Smooth muscle cell of the coronary artery (primary cell): ENCODE data around the gene DZIP1. TPM values are rescaled to one million over a fixed set of nuclear protein-coding genes. Genes with fewer than 3 reads are reported as not detected.

Experiments used
- total RNA-seq: library from RNA; depleted of rRNA; stranded (reverse); fragments of >200 nt; gene quantifications from 2 replicates; pipeline ENCODE4 v1.2.3, GENCODE V29; 2014; ENCODE audit warnings: low replicate concordance

Gene DZIP1, protein sequence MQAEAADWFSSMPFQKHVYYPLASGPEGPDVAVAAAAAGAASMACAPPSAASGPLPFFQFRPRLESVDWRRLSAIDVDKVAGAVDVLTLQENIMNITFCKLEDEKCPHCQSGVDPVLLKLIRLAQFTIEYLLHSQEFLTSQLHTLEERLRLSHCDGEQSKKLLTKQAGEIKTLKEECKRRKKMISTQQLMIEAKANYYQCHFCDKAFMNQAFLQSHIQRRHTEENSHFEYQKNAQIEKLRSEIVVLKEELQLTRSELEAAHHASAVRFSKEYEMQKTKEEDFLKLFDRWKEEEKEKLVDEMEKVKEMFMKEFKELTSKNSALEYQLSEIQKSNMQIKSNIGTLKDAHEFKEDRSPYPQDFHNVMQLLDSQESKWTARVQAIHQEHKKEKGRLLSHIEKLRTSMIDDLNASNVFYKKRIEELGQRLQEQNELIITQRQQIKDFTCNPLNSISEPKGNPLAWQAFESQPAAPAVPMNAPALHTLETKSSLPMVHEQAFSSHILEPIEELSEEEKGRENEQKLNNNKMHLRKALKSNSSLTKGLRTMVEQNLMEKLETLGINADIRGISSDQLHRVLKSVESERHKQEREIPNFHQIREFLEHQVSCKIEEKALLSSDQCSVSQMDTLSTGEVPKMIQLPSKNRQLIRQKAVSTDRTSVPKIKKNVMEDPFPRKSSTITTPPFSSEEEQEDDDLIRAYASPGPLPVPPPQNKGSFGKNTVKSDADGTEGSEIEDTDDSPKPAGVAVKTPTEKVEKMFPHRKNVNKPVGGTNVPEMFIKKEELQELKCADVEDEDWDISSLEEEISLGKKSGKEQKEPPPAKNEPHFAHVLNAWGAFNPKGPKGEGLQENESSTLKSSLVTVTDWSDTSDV
- total RNA-seq, result 25.6 and 27.1 TPM in 2 replicates

DNA sequence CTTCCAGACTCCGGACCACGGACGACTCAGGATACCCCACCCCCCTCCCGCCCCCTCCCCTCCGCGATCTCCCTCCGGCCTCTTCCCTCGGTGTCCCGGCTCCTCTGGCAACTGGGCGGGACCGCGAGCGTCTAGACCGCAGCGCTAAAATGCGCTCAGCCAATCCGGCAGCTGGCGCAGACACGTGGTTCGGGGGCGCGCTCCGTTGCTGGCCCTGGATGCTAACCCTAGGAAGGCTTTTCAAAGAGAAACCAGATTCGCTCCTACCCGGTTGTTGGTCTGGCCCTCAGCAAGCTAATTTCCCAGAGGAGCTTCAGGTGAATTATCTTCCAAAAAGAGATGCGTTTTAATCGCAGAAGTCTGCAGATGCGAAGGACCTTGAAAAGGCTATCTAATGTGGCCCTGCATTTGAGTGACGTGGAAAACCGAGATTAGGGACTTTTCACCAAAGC, at the start of gene DZIP1:
TSS of gene DZIP1 (minus strand) at position 106 of the 452 bp plus-strand sequence. CDS start 2,677 bp downstream, outside the sequence.

DNA sequence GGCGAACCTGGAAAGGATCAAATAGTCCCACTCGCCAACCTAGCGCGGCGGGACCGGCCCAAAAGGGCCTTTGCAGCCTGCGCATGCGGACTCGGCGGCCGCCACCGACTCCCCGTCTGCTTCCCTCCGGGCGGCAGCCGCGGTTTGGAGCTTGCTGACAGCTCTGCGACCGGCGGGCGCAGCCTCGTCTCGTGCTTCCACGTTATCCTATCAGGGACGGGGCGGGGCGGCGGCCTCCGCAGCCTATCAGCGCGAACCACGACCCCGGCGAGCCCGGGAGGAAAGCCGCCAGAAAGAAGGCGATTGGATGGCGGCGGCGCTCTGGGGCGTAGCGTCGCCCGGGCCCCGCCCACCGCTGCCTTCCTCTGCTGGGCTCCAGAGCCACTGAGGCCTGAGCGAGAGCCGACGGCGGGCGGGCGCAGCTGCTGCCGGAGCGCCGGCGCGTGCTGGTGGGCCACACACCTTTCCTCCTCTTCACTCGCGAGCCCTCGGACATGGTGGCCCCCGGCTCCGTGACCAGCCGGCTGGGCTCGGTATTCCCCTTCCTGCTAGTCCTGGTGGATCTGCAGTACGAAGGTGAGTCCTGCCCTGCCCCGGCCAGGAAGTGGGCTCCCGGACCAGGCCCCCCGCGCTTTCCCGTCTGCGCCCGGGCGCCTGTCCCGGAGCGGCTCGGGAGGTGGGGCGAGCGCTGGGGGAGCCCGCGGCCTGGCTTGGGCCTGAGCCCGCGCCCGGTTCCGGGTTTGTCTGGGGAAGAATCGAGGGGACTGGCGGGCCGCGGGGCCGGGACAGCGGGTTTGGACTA, 32.5 kb upstream of the DZIP1 start, which contains the start of gene DNAJC3:
TSS of gene DNAJC3 (plus strand) at position 378 of the 802 bp plus-strand sequence. CDS start at position 495, 117 bp downstream.

DNA sequence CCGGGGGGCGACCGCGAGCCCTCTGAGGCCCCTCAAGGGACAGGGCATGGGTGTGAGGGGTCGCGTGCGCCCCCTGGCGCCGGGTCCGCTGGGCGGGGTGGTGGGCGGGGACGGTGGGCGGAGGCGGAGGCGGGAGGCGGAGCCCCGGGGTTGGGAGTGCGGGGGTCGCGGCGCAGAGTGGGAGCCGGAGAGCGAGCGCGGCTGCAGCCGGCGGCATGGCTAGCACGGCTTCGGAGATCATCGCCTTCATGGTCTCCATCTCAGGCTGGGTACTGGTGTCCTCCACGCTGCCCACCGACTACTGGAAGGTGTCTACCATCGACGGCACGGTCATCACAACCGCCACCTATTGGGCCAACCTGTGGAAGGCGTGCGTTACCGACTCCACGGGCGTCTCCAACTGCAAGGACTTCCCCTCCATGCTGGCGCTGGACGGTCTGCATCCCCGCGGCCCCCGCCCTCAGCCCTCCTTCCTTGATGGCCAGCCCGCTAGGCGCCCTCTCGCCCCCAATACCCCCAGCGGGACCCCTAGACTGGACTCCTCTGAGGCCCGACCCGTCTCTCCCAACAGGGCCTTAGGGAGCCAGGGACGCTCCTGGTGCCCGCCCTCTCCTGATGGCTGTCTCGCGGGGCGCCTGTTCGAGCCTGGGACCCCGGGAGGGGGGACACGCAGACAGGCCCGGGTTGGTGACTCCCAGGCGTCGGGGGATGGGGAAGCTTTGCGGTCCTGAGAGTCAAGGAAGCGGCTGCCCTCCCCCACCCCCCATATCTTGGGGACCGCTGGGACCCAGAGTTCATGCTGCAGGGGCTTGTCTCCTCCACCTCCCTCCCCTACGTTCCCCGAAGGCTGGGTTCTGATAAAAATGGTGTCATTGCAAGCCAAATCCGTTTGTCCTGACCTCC, 91.7 kb downstream of the DZIP1 start, which contains the start of gene CLDN10:
TSS of gene CLDN10 (plus strand) at position 182 of the 903 bp plus-strand sequence. CDS start at position 216, 34 bp downstream.

Other genes starting within 250 kb of the DZIP1 start
- 3.0 TPM in 1 of 2 replicates, not detected in the other for gene CLDN10, start 92.0 kb downstream of the DZIP1 start, total RNA-seq
- 47.6 and 48.0 TPM in 2 replicates for gene DNAJC3, start 32.4 kb upstream of the DZIP1 start, total RNA-seq